ENCODE measurements around the gene AP4B1.
"Not testable (repeated sequence)": the region's sequence is repeated elsewhere in the genome, so short reads cannot be mapped to it uniquely, and the experiment has no call there.

AP4B1 gene

DNA sequence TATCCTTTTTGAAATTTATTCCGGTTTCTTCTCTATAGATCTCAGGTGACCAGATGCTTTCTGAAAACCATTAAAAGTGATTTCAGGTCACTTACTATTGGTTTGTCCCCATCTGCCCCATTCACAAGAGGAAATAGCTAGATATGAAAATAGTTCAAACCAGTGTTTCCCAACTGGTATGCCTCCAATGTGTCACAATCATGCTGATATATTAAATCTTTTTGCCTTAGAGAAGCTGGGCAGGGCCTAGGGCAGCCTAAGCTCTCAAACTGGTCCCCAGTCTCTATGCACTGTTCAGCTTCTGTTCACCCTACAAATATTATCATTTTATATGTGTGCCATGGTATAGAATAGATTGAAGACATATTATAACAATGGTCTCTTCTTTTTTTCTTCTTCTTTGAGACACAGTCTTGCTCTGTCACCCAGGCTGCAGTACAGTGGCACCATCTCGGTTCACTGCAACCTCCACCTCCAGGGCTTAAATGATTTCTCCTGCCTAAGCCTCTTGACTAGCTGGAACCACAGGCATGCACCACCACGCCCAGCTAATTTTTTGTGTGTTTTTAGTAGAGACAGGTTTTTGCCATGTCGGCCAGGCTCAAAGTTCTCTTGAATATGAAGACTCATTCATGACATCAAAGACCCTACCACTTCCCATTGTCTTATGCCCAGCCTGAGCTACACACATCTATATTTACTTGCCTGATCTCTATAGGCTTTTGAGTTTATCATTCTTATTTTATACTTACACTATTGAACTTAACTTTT, 48.8 kb downstream of the AP4B1 start:
- DNase-seq = no peak

DNA sequence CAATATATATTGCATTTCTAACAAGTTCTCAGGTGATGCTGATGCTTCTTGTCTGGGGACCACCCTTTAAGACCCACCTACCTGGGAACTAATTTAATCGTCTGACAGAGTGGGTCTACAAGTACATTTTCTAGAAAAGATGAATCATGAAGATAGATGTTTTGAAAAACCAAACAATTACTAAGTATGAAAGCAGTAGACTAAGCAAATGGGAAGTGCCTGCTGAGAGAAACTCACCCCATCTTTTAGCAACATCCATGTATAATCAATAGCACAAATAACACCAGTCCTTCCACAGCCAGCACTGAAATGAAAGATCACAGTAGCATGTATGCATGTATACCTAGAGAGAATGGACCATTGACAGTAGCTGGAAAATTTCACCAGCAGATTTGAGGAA, 50.4 kb downstream of the AP4B1 start:
- DNase-seq = no peak

DNA sequence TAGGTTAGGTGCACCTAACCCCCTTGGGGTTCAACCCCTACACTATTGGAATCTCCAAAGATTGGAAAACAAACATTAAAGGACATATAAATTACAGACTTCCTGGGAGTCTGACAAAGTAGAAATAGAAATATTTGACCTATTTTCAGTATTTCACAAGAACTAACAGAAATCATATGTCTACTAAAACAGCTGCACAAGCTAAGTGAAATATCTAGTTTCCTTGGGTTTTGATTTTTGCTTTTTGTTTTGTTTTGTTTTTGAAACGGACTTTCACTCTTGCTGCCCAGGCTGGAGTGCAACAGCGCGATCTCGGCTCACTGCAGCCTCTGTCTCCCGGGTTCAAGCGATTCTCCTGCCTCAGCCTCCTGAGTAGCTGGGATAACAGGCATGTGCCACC, 51.9 kb downstream of the AP4B1 start:
- not testable (repeated sequence) for DNase-seq

DNA sequence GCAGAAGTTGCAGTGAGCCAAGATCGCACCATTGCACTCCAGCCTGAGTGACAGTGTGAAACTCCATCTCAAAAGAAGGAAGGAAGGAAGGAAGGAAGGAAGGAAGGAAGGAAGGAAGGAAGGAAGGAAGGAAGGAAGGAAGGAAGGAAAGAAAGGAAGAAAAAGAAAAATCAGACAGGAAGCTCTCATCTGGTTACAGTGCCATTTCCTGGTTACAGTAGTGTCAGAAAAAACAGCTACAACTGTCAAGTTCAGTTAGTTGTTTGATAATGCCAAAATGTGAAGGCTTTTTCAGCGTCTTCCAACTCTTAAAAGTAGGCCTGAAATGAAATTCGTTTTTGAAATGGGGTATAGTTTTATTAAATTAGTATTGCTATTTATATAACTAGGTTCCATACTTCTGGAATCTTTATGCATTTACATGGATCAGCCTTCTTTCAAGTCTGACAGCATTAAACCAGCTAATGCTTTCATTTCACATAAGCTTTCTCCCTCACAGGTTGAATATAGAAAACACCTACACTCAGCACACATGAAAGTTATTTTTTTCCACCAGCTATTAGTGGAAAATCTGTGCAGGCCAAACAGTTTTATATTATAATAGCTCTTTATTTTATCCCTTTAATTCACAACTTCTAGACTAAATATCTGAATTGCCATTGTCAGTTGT, 54.3 kb downstream of the AP4B1 start:
- DNase-seq = no peak

DNA sequence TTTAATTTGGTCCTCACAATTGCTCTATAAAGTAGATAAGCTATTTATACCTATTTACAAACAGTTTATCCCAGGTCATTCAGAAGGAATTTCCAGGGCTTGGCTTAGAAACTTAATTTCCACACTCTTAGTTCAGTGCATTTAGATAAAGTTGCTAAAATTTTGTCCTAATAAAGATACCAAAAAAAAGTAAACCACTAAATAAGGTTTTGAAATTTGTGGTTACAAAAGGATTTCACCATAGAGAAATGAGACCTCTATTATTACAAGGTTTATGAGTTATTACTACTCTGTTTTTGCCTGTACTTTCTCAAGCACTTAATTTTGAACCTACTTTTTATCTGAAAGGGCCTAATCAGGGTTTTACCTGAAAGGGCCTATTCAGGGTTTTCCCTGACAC, 55.5 kb downstream of the AP4B1 start:
- DNase-seq = no peak

DNA sequence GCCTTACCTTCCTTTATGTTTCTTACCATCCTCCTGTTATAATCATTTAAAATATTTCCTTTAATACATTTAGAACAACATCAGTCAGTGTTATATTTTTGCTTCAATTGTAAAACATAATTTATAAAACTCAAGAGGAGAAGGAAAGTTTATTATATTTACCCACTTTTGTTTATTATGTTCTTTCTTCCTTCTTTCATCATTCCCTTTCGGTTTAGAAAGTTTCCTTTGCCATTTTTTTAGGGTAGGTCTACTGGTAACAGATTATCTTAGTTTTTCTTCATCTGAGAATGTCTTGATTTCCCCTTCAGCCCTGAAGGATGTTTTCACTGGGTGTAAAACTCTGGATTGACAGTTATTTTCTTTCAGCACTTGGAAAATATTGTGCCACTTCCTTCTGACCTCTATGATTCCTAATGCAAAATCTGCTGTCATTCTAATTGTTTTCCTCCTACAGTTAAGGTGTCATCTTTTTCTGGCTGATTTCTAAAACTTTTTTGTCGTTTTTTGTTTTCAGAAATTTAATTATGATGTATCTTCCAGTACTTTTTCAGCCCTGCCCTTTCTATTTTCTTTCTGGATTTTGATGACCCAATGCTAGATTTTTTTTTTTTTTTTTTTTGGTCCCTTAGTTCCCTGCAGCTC, 58.1 kb downstream of the AP4B1 start:
- DNase-seq = no peak

All from activated T-cell treated with anti-CD3 and anti-CD28 coated beads, Interleukin-2, amount 50 U/mL, for 1 hour (primary cell).